H9 (cell line): ENCODE results near the gene MORN5. TPM values are rescaled to one million over a fixed set of nuclear protein-coding genes. Genes with fewer than 3 reads are reported as not detected.

Source experiments
- DNase-seq: peaks from one replicate; pipeline ENCODE4 v3.0.0-alpha.2; 2017
- H2AFZ ChIP-seq: one replicate; pipeline ENCODE4 v1.6.1; 2013; ENCODE audit warnings: mild to moderate bottlenecking, low read length, control low read depth, moderate library complexity
- H2AK5ac ChIP-seq: 2 replicates; pipeline ENCODE4 v1.6.1; 2013; ENCODE audit warnings: low read length, control low read depth, mixed read lengths; ENCODE audit not compliant: insufficient read length
- H2BK120ac ChIP-seq: one replicate; pipeline ENCODE4 v1.6.1; 2013; ENCODE audit warnings: low read depth, mild to moderate bottlenecking, low read length, control low read depth, inconsistent platforms; ENCODE audit not compliant: poor library complexity, severe bottlenecking
- H2BK12ac ChIP-seq: 2 replicates; pipeline ENCODE4 v1.6.1; 2013; ENCODE audit warnings: low read length, control low read depth, mixed read lengths, low read depth; ENCODE audit not compliant: insufficient read length
- H2BK15ac ChIP-seq: 2 replicates; pipeline ENCODE4 v1.6.1; 2013; ENCODE audit warnings: low read depth, low read length, control low read depth
- H2BK20ac ChIP-seq: one replicate; pipeline ENCODE4 v1.6.1; 2013; ENCODE audit warnings: low read depth, mild to moderate bottlenecking, low read length, control low read depth, inconsistent platforms; ENCODE audit not compliant: poor library complexity, severe bottlenecking
- H2BK5ac ChIP-seq: 2 replicates; pipeline ENCODE4 v1.6.1; 2013; ENCODE audit warnings: low read length, control low read depth, mixed read lengths; ENCODE audit not compliant: insufficient read length
- H3K14ac ChIP-seq: 2 replicates; pipeline ENCODE4 v1.6.1; 2013; ENCODE audit warnings: low read length, control low read depth; ENCODE audit not compliant: insufficient read depth
- H3K18ac ChIP-seq: 2 replicates; pipeline ENCODE4 v1.6.1; 2013; ENCODE audit warnings: low read depth, mild to moderate bottlenecking, mixed read lengths, low read length, control low read depth; ENCODE audit not compliant: insufficient read length
- H3K23ac ChIP-seq: 2 replicates; pipeline ENCODE4 v1.6.1; 2013; ENCODE audit warnings: low read length, control low read depth, mixed read lengths, low read depth; ENCODE audit not compliant: insufficient read length
- H3K23me2 ChIP-seq: 2 replicates; pipeline ENCODE4 v1.6.1; 2013; ENCODE audit warnings: low read depth, mild to moderate bottlenecking, mixed read lengths, low read length, control low read depth; ENCODE audit not compliant: insufficient read length, poor library complexity, severe bottlenecking
- H3K27ac ChIP-seq: 2 replicates; pipeline ENCODE4 v1.5.1; 2013; ENCODE audit warnings: low read length, control low read depth, mixed read lengths, low read depth; ENCODE audit not compliant: insufficient read length
- H3K27me3 ChIP-seq: 2 replicates; pipeline ENCODE4 v1.6.1; 2013; ENCODE audit warnings: low read length, control low read depth, inconsistent platforms; ENCODE audit not compliant: insufficient read depth
- H3K4ac ChIP-seq: 2 replicates; pipeline ENCODE4 v1.6.1; 2013; ENCODE audit warnings: low read depth, mild to moderate bottlenecking, control low read depth, inconsistent platforms, low read length, moderate library complexity
- H3K4me1 ChIP-seq: 2 replicates; pipeline ENCODE4 v1.6.1; 2013; ENCODE audit warnings: low read length, control low read depth, inconsistent platforms; ENCODE audit not compliant: insufficient read depth
- H3K4me2 ChIP-seq: 2 replicates; pipeline ENCODE4 v1.6.1; 2013; ENCODE audit warnings: low read length, control low read depth, mixed read lengths; ENCODE audit not compliant: insufficient read length, insufficient read depth
- H3K56ac ChIP-seq: 2 replicates; pipeline ENCODE4 v1.6.1; 2013; ENCODE audit warnings: low read depth, mild to moderate bottlenecking, mixed read lengths, low read length, control low read depth; ENCODE audit not compliant: insufficient read length
- H3K79me1 ChIP-seq: 2 replicates; pipeline ENCODE4 v1.6.1; 2013; ENCODE audit warnings: low read depth, mild to moderate bottlenecking, moderate library complexity, low read length, control low read depth, inconsistent platforms; ENCODE audit not compliant: insufficient read depth, poor library complexity, severe bottlenecking
- H3K79me2 ChIP-seq: 2 replicates; pipeline ENCODE4 v1.6.1; 2013; ENCODE audit warnings: low read length, control low read depth, inconsistent platforms; ENCODE audit not compliant: insufficient read depth
- H3K9ac ChIP-seq: 2 replicates; pipeline ENCODE4 v1.6.1; 2013; ENCODE audit warnings: low read length, control low read depth, mixed read lengths; ENCODE audit not compliant: insufficient read length; ENCODE audit errors: extremely low read depth
- H3K9me3 ChIP-seq: one replicate; pipeline ENCODE4 v1.6.1; 2013; ENCODE audit warnings: low read depth, low read length, inconsistent platforms; ENCODE audit not compliant: control insufficient read depth
- H3T11ph ChIP-seq: one replicate; pipeline ENCODE4 v1.6.1; 2013; ENCODE audit warnings: mild to moderate bottlenecking, low read length, control low read depth, inconsistent platforms
- H4K20me1 ChIP-seq: one replicate; pipeline ENCODE4 v1.6.1; 2013; ENCODE audit not compliant: control insufficient read depth, insufficient read length, insufficient read depth
- H4K5ac ChIP-seq: 2 replicates; pipeline ENCODE4 v1.6.1; 2013; ENCODE audit warnings: low read depth, mild to moderate bottlenecking, mixed read lengths, low read length, control low read depth; ENCODE audit not compliant: insufficient read length
- H4K8ac ChIP-seq: replicated peaks from 2 replicates; pipeline ENCODE4 v1.6.1; 2013; ENCODE audit warnings: low read length, control low read depth, mixed read lengths, low read depth; ENCODE audit not compliant: insufficient read length
- H4K91ac ChIP-seq: 2 replicates; pipeline ENCODE4 v1.6.1; 2013; ENCODE audit warnings: low read depth, mild to moderate bottlenecking, moderate library complexity, mixed read lengths, low read length, control low read depth; ENCODE audit not compliant: insufficient read length
- H3K27ac Mint-ChIP-seq, 3 experiments: 2 replicates in 2 of 3; 3 replicates in 1 of 3; pipeline ENCODE4 v1.8.0; 2020 to 2021; ENCODE audit warnings: mixed read lengths in 3 of 3, mild to moderate bottlenecking in 1 of 3, moderate library complexity in 1 of 3
- H3K27me3 Mint-ChIP-seq: 2 replicates; pipeline ENCODE4 v1.8.0; 2021; ENCODE audit warnings: low read depth, mild to moderate bottlenecking, moderate library complexity, mixed read lengths
- H3K36me3 Mint-ChIP-seq, 3 experiments: 2 replicates in 2 of 3; 3 replicates in 1 of 3; pipeline ENCODE4 v1.8.0; 2020 to 2021; ENCODE audit warnings: low read depth in 3 of 3, mixed read lengths in 3 of 3; ENCODE audit not compliant: insufficient read depth in 1 of 3
- H3K4me1 Mint-ChIP-seq, 2 experiments: 2 replicates each; pipeline ENCODE4 v1.8.0; 2020; ENCODE audit warnings: mixed read lengths in 2 of 2
- H3K4me3 Mint-ChIP-seq, 2 experiments: 2 replicates in 1 of 2; 3 replicates in 1 of 2; pipeline ENCODE4 v1.8.0; 2020 to 2021; ENCODE audit warnings: mild to moderate bottlenecking in 2 of 2, mixed read lengths in 2 of 2, moderate library complexity in 1 of 2
- H3K9me3 Mint-ChIP-seq, 2 experiments: 2 replicates in 1 of 2; 3 replicates in 1 of 2; pipeline ENCODE4 v1.8.0; 2020; ENCODE audit warnings: mild to moderate bottlenecking in 2 of 2, mixed read lengths in 2 of 2, moderate library complexity in 1 of 2
- CTCF ChIP-seq: fragments of 200-600 bp; sonication (generic); conservative IDR thresholded peaks from 3 replicates; pipeline ENCODE4 v1.8.0; 2021; ENCODE audit warnings: antibody characterized with exemption, mild to moderate bottlenecking
- WGBS: extraction: QIAGEN DNeasy Blood & Tissue Kit; methylation state at CpG from one replicate; pipeline ENCODE4 v1.1.7; 2013; ENCODE audit warnings: missing lambda C conversion rate, low lambda C conversion rate, mixed read lengths; ENCODE audit not compliant: insufficient read length; ENCODE audit errors: extremely low coverage; 5-methylcytosine and 5-hydroxymethylcytosine counted together
- total RNA-seq: library from RNA; stranded (reverse); gene quantifications from 2 replicates; pipeline ENCODE4 v1.2.1, GENCODE V29; 2021

The MORN5 gene
- total RNA-seq, 1 experiment from 2014 or later, result not detected

- H2BK20ac ChIP-seq, result no peak overlapping the region
These were observed 27.2 kb downstream of the MORN5 start for GRCh38 chr9:122186777-122187470.

More at GRCh38 chr9:122186777-122187470, 27.2 kb downstream of the MORN5 start:
- H3K9me3 Mint-ChIP-seq, result no peaks in the 10 kb centered on the region
- Histone ChIP-seq H3K9me3 (no peaks in the 10 kb centered on the region), H3K14ac (no peak overlapping the region), H2AK5ac (no peak overlapping the region), H3K9ac (no peak overlapping the region), H4K5ac (no peak overlapping the region), H3T11ph (no peak overlapping the region), H3K4me2 (no peak overlapping the region), H3K4me1 (no peaks in the 10 kb centered on the region), H2BK5ac (no peak overlapping the region), H3K27ac (no peak overlapping the region), H2AFZ (no peak overlapping the region), H3K79me2 (no peaks in the 10 kb centered on the region), H3K18ac (no peak overlapping the region), H4K91ac (no peak overlapping the region), H3K79me1 (no peaks in the 10 kb centered on the region), H3K4ac (no peak overlapping the region), H4K8ac (no peak overlapping the region), H2BK12ac (no peak overlapping the region), H3K23me2 (no peaks in the 10 kb centered on the region), H2BK15ac (no peak overlapping the region), H2BK120ac (no peak overlapping the region), H3K27me3 (no peaks in the 10 kb centered on the region), H4K20me1 (no peaks in the 10 kb centered on the region), H3K56ac (no peak overlapping the region), H3K23ac (no peak overlapping the region)
- no CpG with 5 or more reads among the region's 8 CpGs for WGBS
- H3K4me3 Mint-ChIP-seq, result no peak overlapping the region; a peak in 1 of 5 replicates
- no peak overlapping the region for H3K27ac Mint-ChIP-seq
- DNase-seq, result no peak
- no peaks in the 10 kb centered on the region for H3K36me3 Mint-ChIP-seq
- TF ChIP-seq CTCF, result no peak
- peaks cover 3% of the 10 kb centered on the region for H3K27me3 Mint-ChIP-seq
- peaks cover 7 to 10% of the 10 kb centered on the region in 2 experiments; a peak in 3 of 4 replicates for H3K4me1 Mint-ChIP-seq
